IMR-90 (cell line): ENCODE data around the gene CENPF. TPM values are rescaled to one million over a fixed set of nuclear protein-coding genes. Genes with fewer than 3 reads are reported as not detected.

Experiments
- ATAC-seq: fragments of 200-7000 bp; cut with Tn5 transposase; 2 replicates; pipeline ENCODE4 v1.9.1; 2020; ENCODE audit warnings: low read depth, mild to moderate bottlenecking, moderate library complexity
- BruUV-seq: library from RNA; stranded (reverse); fragments of 400-500 nt; replicated peaks from 2 replicates; lab custom pipeline; 2021; lab: Mats Ljungman, UMichigan
- CTCF ChIA-PET: fragments of 300-600 bp; formaldehyde crosslinking; extraction: SDS; loops from one replicate; lab custom pipeline; 2021; ENCODE audit warnings: antibody characterized with exemption; lab: Yijun Ruan, JAX
- POLR2A ChIA-PET: fragments of 300-600 bp; sonication (Branson Sonifier 250); formaldehyde crosslinking; loops from one replicate; lab custom pipeline; 2022; ENCODE audit warnings: antibody characterized with exemption; ENCODE audit not compliant: unreplicated experiment; lab: Charles Lee
- DNase-seq: peaks from one replicate; pipeline ENCODE4 v3.0.0; 2013
- H2AFZ ChIP-seq: replicated peaks from 2 replicates; pipeline ENCODE3; 2013; ENCODE audit warnings: low read length, mild to moderate bottlenecking; ENCODE audit not compliant: poor library complexity
- H2AK5ac ChIP-seq: 2 replicates; pipeline ENCODE4 v1.6.1; 2013; ENCODE audit warnings: low read depth, low read length, inconsistent platforms
- H2AK9ac ChIP-seq: replicated peaks from 2 replicates; pipeline ENCODE3; 2013; ENCODE audit warnings: mild to moderate bottlenecking, low read depth, low read length, moderate library complexity; ENCODE audit not compliant: poor library complexity
- H2BK120ac ChIP-seq: 2 replicates; pipeline ENCODE4 v1.6.1; 2013; ENCODE audit warnings: low read depth, low read length, inconsistent platforms
- H2BK15ac ChIP-seq: 3 replicates; pipeline ENCODE4 v1.6.1; 2013; ENCODE audit warnings: low read depth, low read length, inconsistent platforms
- H2BK20ac ChIP-seq: 2 replicates; pipeline ENCODE4 v1.6.1; 2013; ENCODE audit warnings: low read depth, mild to moderate bottlenecking, inconsistent platforms, low read length, moderate library complexity
- H2BK5ac ChIP-seq: 2 replicates; pipeline ENCODE4 v1.6.1; 2013; ENCODE audit warnings: mild to moderate bottlenecking, low read depth, low read length, inconsistent platforms; ENCODE audit not compliant: poor library complexity, severe bottlenecking
- H3K14ac ChIP-seq: replicated peaks from 2 replicates; pipeline ENCODE4 v1.6.1; 2013; ENCODE audit warnings: low read depth, low read length, inconsistent platforms
- H3K18ac ChIP-seq: 2 replicates; pipeline ENCODE4 v1.6.1; 2013; ENCODE audit warnings: low read depth, low read length, control low read depth
- H3K23ac ChIP-seq: 2 replicates; pipeline ENCODE4 v1.6.1; 2013; ENCODE audit warnings: low read depth, low read length, inconsistent platforms
- H3K27ac ChIP-seq: 2 replicates; pipeline ENCODE4 v1.5.1; 2013; ENCODE audit warnings: mild to moderate bottlenecking, control low read depth, low read length; ENCODE audit not compliant: insufficient read depth
- H3K27me3 ChIP-seq: 2 replicates; pipeline ENCODE4 v1.6.1; 2013; ENCODE audit warnings: low read length; ENCODE audit not compliant: control insufficient read depth, insufficient read depth
- H3K36me3 ChIP-seq: 2 replicates; pipeline ENCODE4 v1.6.1; 2013; ENCODE audit warnings: low read length, mixed read lengths; ENCODE audit not compliant: control insufficient read depth, insufficient read depth
- H3K4ac ChIP-seq: 2 replicates; pipeline ENCODE4 v1.6.1; 2013; ENCODE audit warnings: low read depth, low read length, inconsistent platforms
- H3K4me1 ChIP-seq: 2 replicates; pipeline ENCODE4 v1.6.1; 2013; ENCODE audit warnings: low read length, mixed read lengths; ENCODE audit not compliant: control insufficient read depth, insufficient read depth
- H3K4me2 ChIP-seq: 2 replicates; pipeline ENCODE4 v1.6.1; 2013; ENCODE audit warnings: low read depth, mild to moderate bottlenecking, control low read depth, low read length, moderate library complexity
- H3K4me3 ChIP-seq: 2 replicates; pipeline ENCODE4 v1.5.1; 2013; ENCODE audit warnings: low read depth, mild to moderate bottlenecking, control low read depth, low read length, moderate library complexity; ENCODE audit not compliant: insufficient read depth
- H3K56ac ChIP-seq: 2 replicates; pipeline ENCODE4 v1.6.1; 2013; ENCODE audit warnings: low read length, inconsistent platforms; ENCODE audit not compliant: insufficient read depth; ENCODE audit errors: extremely low read depth
- H3K79me1 ChIP-seq, 2 experiments: 2 replicates each; pipeline ENCODE4 v1.6.1; 2013; ENCODE audit warnings: low read length in 2 of 2, inconsistent platforms in 1 of 2, low read depth in 1 of 2
- H3K9ac ChIP-seq: 2 replicates; pipeline ENCODE4 v1.6.1; 2013; ENCODE audit warnings: low read depth, low read length, control low read depth
- H3K9me1 ChIP-seq: 2 replicates; pipeline ENCODE4 v1.6.1; 2013; ENCODE audit warnings: low read length, inconsistent platforms; ENCODE audit not compliant: insufficient read depth
- H3K9me3 ChIP-seq: 2 replicates; pipeline ENCODE4 v1.6.1; 2013; ENCODE audit warnings: low read length; ENCODE audit not compliant: control insufficient read depth, insufficient read depth
- H4K20me1 ChIP-seq: 2 replicates; pipeline ENCODE4 v1.6.1; 2013; ENCODE audit warnings: low read length, inconsistent platforms; ENCODE audit not compliant: insufficient read depth
- H4K5ac ChIP-seq: 2 replicates; pipeline ENCODE4 v1.6.1; 2013; ENCODE audit warnings: mild to moderate bottlenecking, low read depth, low read length, control low read depth
- H4K8ac ChIP-seq, 2 experiments: 2 replicates each; pipeline ENCODE4 v1.6.1; 2013; ENCODE audit warnings: low read depth in 2 of 2, low read length in 2 of 2, control low read depth in 1 of 2, inconsistent platforms in 1 of 2
- H4K91ac ChIP-seq: 2 replicates; pipeline ENCODE4 v1.6.1; 2013; ENCODE audit warnings: low read depth, low read length, inconsistent platforms; ENCODE audit not compliant: insufficient read depth
- BHLHE40 ChIP-seq: fragments of 150-350 bp; IDR thresholded peaks from 2 replicates; pipeline ENCODE4 v1.6.1; 2016; ENCODE audit warnings: mild to moderate bottlenecking, low read depth, low read length
- CEBPB ChIP-seq: IDR thresholded peaks from 2 replicates; pipeline ENCODE4 v1.6.1; 2012; ENCODE audit warnings: low read depth, low read length, improper control_type of control experiment
- CHD1 ChIP-seq: IDR thresholded peaks from 2 replicates; pipeline ENCODE4 v1.6.1; 2012; ENCODE audit warnings: low read depth, low read length, improper control_type of control experiment
- ELK1 ChIP-seq: fragments of 150-350 bp; IDR thresholded peaks from 2 replicates; pipeline ENCODE4 v1.6.1; 2016; ENCODE audit warnings: low read depth, mild to moderate bottlenecking, low read length, moderate library complexity, borderline replicate concordance
- FOS ChIP-seq: fragments of 150-350 bp; IDR thresholded peaks from 2 replicates; pipeline ENCODE4 v1.6.1; 2016; ENCODE audit warnings: low read depth, low read length
- MAZ ChIP-seq: IDR thresholded peaks from 2 replicates; pipeline ENCODE4 v1.6.1; 2012; ENCODE audit warnings: low read depth, mild to moderate bottlenecking, low read length, improper control_type of control experiment, moderate library complexity, borderline replicate concordance
- MXI1 ChIP-seq: IDR thresholded peaks from 2 replicates; pipeline ENCODE4 v1.6.1; 2012; ENCODE audit warnings: low read depth, mild to moderate bottlenecking, low read length, moderate library complexity, borderline replicate concordance
- NFE2L2 ChIP-seq: fragments of 150-350 bp; IDR thresholded peaks from 2 replicates; pipeline ENCODE4 v1.6.1; 2016; ENCODE audit warnings: low read depth, mild to moderate bottlenecking, low read length
- POLR2A ChIP-seq: IDR thresholded peaks from 2 replicates; pipeline ENCODE4 v1.6.1; 2012; ENCODE audit warnings: mild to moderate bottlenecking, low read depth, low read length
- RAD21 ChIP-seq: IDR thresholded peaks from 2 replicates; pipeline ENCODE4 v1.6.1; 2012; ENCODE audit warnings: low read length, improper control_type of control experiment
- RCOR1 ChIP-seq: IDR thresholded peaks from 2 replicates; pipeline ENCODE4 v1.6.1; 2012; ENCODE audit warnings: mild to moderate bottlenecking, low read length, improper control_type of control experiment; ENCODE audit not compliant: insufficient replicate concordance
- RFX5 ChIP-seq: IDR thresholded peaks from 2 replicates; pipeline ENCODE4 v1.8.0; 2012; ENCODE audit warnings: low read depth, mild to moderate bottlenecking, low read length, moderate library complexity
- SMC3 ChIP-seq: fragments of 150-350 bp; IDR thresholded peaks from 2 replicates; pipeline ENCODE4 v1.6.1; 2016; ENCODE audit warnings: low read depth, mild to moderate bottlenecking, antibody characterized with exemption, low read length, moderate library complexity
- USF2 ChIP-seq: fragments of 150-350 bp; IDR thresholded peaks from 2 replicates; pipeline ENCODE4 v1.6.1; 2017; ENCODE audit warnings: mild to moderate bottlenecking, antibody characterized with exemption, low read length, low read depth
- WGBS, 2 experiments: methylation state at CpG; one replicate each; pipeline versions ENCODE4 v1.1.5 to v1.1.7; 2013; ENCODE audit warnings: missing lambda C conversion rate in 2 of 2; ENCODE audit not compliant: insufficient read length in 1 of 2; ENCODE audit errors: extremely low coverage in 2 of 2; 5-methylcytosine and 5-hydroxymethylcytosine counted together
- dilution Hi-C: fragments of 300-500 bp; cut with HindIII; formaldehyde crosslinking; loops from one replicate; pipeline ENCODE4 v1.14.3; 2018; ENCODE audit warnings: low sequenced_read_pairs; ENCODE audit not compliant: unreplicated experiment
- in situ Hi-C: fragments of 300-500 bp; cut with MboI; formaldehyde crosslinking; loops from 3 replicates; pipeline ENCODE4 v1.14.3; 2019; ENCODE audit warnings: low sequenced_read_pairs, inconsistent platforms, mixed read lengths
- intact Hi-C: fragments of 100-400 bp; cut with micrococcal nuclease; formaldehyde crosslinking; loops from 2 replicates; pipeline ENCODE4 v1.10.0; 2022
- polyA plus RNA-seq, 3 experiments: library from polyadenylated mRNA; depleted of rRNA; stranded (reverse); fragments of >200 nt; gene quantifications; 2 replicates each; pipeline ENCODE4 v1.2.3, GENCODE V29; 2012; ENCODE audit warnings: low replicate concordance in 1 of 3
- total RNA-seq: library from RNA; depleted of rRNA; stranded (reverse); fragments of >200 nt; gene quantifications from 2 replicates; pipeline ENCODE4 v1.2.3, GENCODE V29; 2012

CENPF gene
- total and polyA plus RNA-seq, 2 of the 4 experiments (the other 2 are of a cell fraction) = 20.9 to 51.8 TPM

- H3K4me2 ChIP-seq = no peak overlapping the region; the same call in 1 of the 2 replicates
- dilution Hi-C loops = no loop called here
- no peak overlapping the region for H2AK9ac ChIP-seq
- no peak overlapping the region for H4K5ac ChIP-seq
- no peak overlapping the region for H3K56ac ChIP-seq
- no peak overlapping the region for H3K4ac ChIP-seq
- peak overlapping the region; percentile 42; the same call in 1 of the 2 replicates for H3K18ac ChIP-seq
- no peak overlapping the region for H3K4me3 ChIP-seq
- no peak overlapping the region for H3K27ac ChIP-seq
- ATAC-seq (no peak), DNase-seq (peak; percentile 9)
- 0 out of 2 replicates have a peak, but pooled peaks cover 5% of the 10 kb centered on the region for H3K9me1 ChIP-seq
- no peak overlapping the region for H3K23ac ChIP-seq
- in situ Hi-C loops = no loop called here
- no peak overlapping the region for H3K14ac ChIP-seq
- 100% methylated on average over 1 of the region's 6 CpGs; no CpG with 5 or more reads in 1 of the 2 experiments for WGBS, 2 experiments
- no peaks in the 10 kb centered on the region for H3K9me3 ChIP-seq
- H3K79me1 ChIP-seq = peaks cover 15 to 41% of the 10 kb centered on the region in 2 experiments
- ChIA-PET CTCF (interaction anchor here (0.5 to 1.3 kb wide), 4 partner anchors 13 to 77 kb away, joined by 3 to 6 read pairs (median 3); no protein-coding TSS in a partner anchor), POLR2A (no interaction called here)
- no peak overlapping the region for H3K9ac ChIP-seq
- H2BK15ac ChIP-seq = no peak overlapping the region
- peaks cover 10% of the 10 kb centered on the region; the same call in 1 of the 2 replicates for H3K4me1 ChIP-seq
- H2BK5ac ChIP-seq = no peak overlapping the region
- no peak overlapping the region for H2AFZ ChIP-seq
- H4K20me1 ChIP-seq = no peaks in the 10 kb centered on the region
- H4K91ac ChIP-seq = peak overlapping the region; percentile 8; the same call in 1 of the 2 replicates
- intact Hi-C loops = no loop called here
- no peak overlapping the region for H4K8ac ChIP-seq
- H2BK120ac ChIP-seq = peak overlapping the region; percentile 43; the same call in 1 of the 2 replicates
- no TSS peak for BruUV-seq
- no peaks in the 10 kb centered on the region for H3K27me3 ChIP-seq
- no peak overlapping the region for H2BK20ac ChIP-seq
- peaks cover 1% of the 10 kb centered on the region; the same call in 1 of the 2 replicates for H3K36me3 ChIP-seq
- no peak overlapping the region for H2AK5ac ChIP-seq
- TF ChIP-seq RAD21 (no peak), POLR2A (no peak), MAZ (no peak), USF2 (no peak), RCOR1 (no peak), MXI1 (no peak), NFE2L2 (no peak), SMC3 (no peak), BHLHE40 (no peak), FOS (no peak), CEBPB (no peak), RFX5 (no peak), ELK1 (no peak), CHD1 (no peak)
Observed at GRCh38 chr1:214640431-214641213, 37.6 kb downstream of the CENPF start.
